H9 (cell line): ENCODE measurements around the gene VCX2. TPM values are rescaled to one million over a fixed set of nuclear protein-coding genes. Genes with fewer than 3 reads are reported as not detected.

Experiments used
- DNase-seq: peaks from one replicate; pipeline ENCODE4 v3.0.0-alpha.2; 2017
- H2AFZ ChIP-seq: one replicate; pipeline ENCODE4 v1.6.1; 2013; ENCODE audit warnings: mild to moderate bottlenecking, low read length, control low read depth, moderate library complexity
- H2AK5ac ChIP-seq: 2 replicates; pipeline ENCODE4 v1.6.1; 2013; ENCODE audit warnings: low read length, control low read depth, mixed read lengths; ENCODE audit not compliant: insufficient read length
- H2BK120ac ChIP-seq: one replicate; pipeline ENCODE4 v1.6.1; 2013; ENCODE audit warnings: low read depth, mild to moderate bottlenecking, low read length, control low read depth, inconsistent platforms; ENCODE audit not compliant: poor library complexity, severe bottlenecking
- H2BK12ac ChIP-seq: 2 replicates; pipeline ENCODE4 v1.6.1; 2013; ENCODE audit warnings: low read length, control low read depth, mixed read lengths, low read depth; ENCODE audit not compliant: insufficient read length
- H2BK15ac ChIP-seq: 2 replicates; pipeline ENCODE4 v1.6.1; 2013; ENCODE audit warnings: low read depth, low read length, control low read depth
- H2BK20ac ChIP-seq: one replicate; pipeline ENCODE4 v1.6.1; 2013; ENCODE audit warnings: low read depth, mild to moderate bottlenecking, low read length, control low read depth, inconsistent platforms; ENCODE audit not compliant: poor library complexity, severe bottlenecking
- H2BK5ac ChIP-seq: 2 replicates; pipeline ENCODE4 v1.6.1; 2013; ENCODE audit warnings: low read length, control low read depth, mixed read lengths; ENCODE audit not compliant: insufficient read length
- H3K14ac ChIP-seq: 2 replicates; pipeline ENCODE4 v1.6.1; 2013; ENCODE audit warnings: low read length, control low read depth; ENCODE audit not compliant: insufficient read depth
- H3K18ac ChIP-seq: 2 replicates; pipeline ENCODE4 v1.6.1; 2013; ENCODE audit warnings: low read depth, mild to moderate bottlenecking, mixed read lengths, low read length, control low read depth; ENCODE audit not compliant: insufficient read length
- H3K23ac ChIP-seq: 2 replicates; pipeline ENCODE4 v1.6.1; 2013; ENCODE audit warnings: low read length, control low read depth, mixed read lengths, low read depth; ENCODE audit not compliant: insufficient read length
- H3K23me2 ChIP-seq: 2 replicates; pipeline ENCODE4 v1.6.1; 2013; ENCODE audit warnings: low read depth, mild to moderate bottlenecking, mixed read lengths, low read length, control low read depth; ENCODE audit not compliant: insufficient read length, poor library complexity, severe bottlenecking
- H3K27ac ChIP-seq: 2 replicates; pipeline ENCODE4 v1.5.1; 2013; ENCODE audit warnings: low read length, control low read depth, mixed read lengths, low read depth; ENCODE audit not compliant: insufficient read length
- H3K27me3 ChIP-seq: 2 replicates; pipeline ENCODE4 v1.6.1; 2013; ENCODE audit warnings: low read length, control low read depth, inconsistent platforms; ENCODE audit not compliant: insufficient read depth
- H3K4ac ChIP-seq: 2 replicates; pipeline ENCODE4 v1.6.1; 2013; ENCODE audit warnings: low read depth, mild to moderate bottlenecking, control low read depth, inconsistent platforms, low read length, moderate library complexity
- H3K4me1 ChIP-seq: 2 replicates; pipeline ENCODE4 v1.6.1; 2013; ENCODE audit warnings: low read length, control low read depth, inconsistent platforms; ENCODE audit not compliant: insufficient read depth
- H3K4me2 ChIP-seq: 2 replicates; pipeline ENCODE4 v1.6.1; 2013; ENCODE audit warnings: low read length, control low read depth, mixed read lengths; ENCODE audit not compliant: insufficient read length, insufficient read depth
- H3K56ac ChIP-seq: 2 replicates; pipeline ENCODE4 v1.6.1; 2013; ENCODE audit warnings: low read depth, mild to moderate bottlenecking, mixed read lengths, low read length, control low read depth; ENCODE audit not compliant: insufficient read length
- H3K79me1 ChIP-seq: 2 replicates; pipeline ENCODE4 v1.6.1; 2013; ENCODE audit warnings: low read depth, mild to moderate bottlenecking, moderate library complexity, low read length, control low read depth, inconsistent platforms; ENCODE audit not compliant: insufficient read depth, poor library complexity, severe bottlenecking
- H3K79me2 ChIP-seq: 2 replicates; pipeline ENCODE4 v1.6.1; 2013; ENCODE audit warnings: low read length, control low read depth, inconsistent platforms; ENCODE audit not compliant: insufficient read depth
- H3K9ac ChIP-seq: 2 replicates; pipeline ENCODE4 v1.6.1; 2013; ENCODE audit warnings: low read length, control low read depth, mixed read lengths; ENCODE audit not compliant: insufficient read length; ENCODE audit errors: extremely low read depth
- H3K9me3 ChIP-seq: one replicate; pipeline ENCODE4 v1.6.1; 2013; ENCODE audit warnings: low read depth, low read length, inconsistent platforms; ENCODE audit not compliant: control insufficient read depth
- H3T11ph ChIP-seq: one replicate; pipeline ENCODE4 v1.6.1; 2013; ENCODE audit warnings: mild to moderate bottlenecking, low read length, control low read depth, inconsistent platforms
- H4K20me1 ChIP-seq: one replicate; pipeline ENCODE4 v1.6.1; 2013; ENCODE audit not compliant: control insufficient read depth, insufficient read length, insufficient read depth
- H4K5ac ChIP-seq: 2 replicates; pipeline ENCODE4 v1.6.1; 2013; ENCODE audit warnings: low read depth, mild to moderate bottlenecking, mixed read lengths, low read length, control low read depth; ENCODE audit not compliant: insufficient read length
- H4K8ac ChIP-seq: replicated peaks from 2 replicates; pipeline ENCODE4 v1.6.1; 2013; ENCODE audit warnings: low read length, control low read depth, mixed read lengths, low read depth; ENCODE audit not compliant: insufficient read length
- H4K91ac ChIP-seq: 2 replicates; pipeline ENCODE4 v1.6.1; 2013; ENCODE audit warnings: low read depth, mild to moderate bottlenecking, moderate library complexity, mixed read lengths, low read length, control low read depth; ENCODE audit not compliant: insufficient read length
- H3K27ac Mint-ChIP-seq, 3 experiments: 2 replicates in 2 of 3; 3 replicates in 1 of 3; pipeline ENCODE4 v1.8.0; 2020 to 2021; ENCODE audit warnings: mixed read lengths in 3 of 3, mild to moderate bottlenecking in 1 of 3, moderate library complexity in 1 of 3
- H3K27me3 Mint-ChIP-seq: 2 replicates; pipeline ENCODE4 v1.8.0; 2021; ENCODE audit warnings: low read depth, mild to moderate bottlenecking, moderate library complexity, mixed read lengths
- H3K36me3 Mint-ChIP-seq, 3 experiments: 2 replicates in 2 of 3; 3 replicates in 1 of 3; pipeline ENCODE4 v1.8.0; 2020 to 2021; ENCODE audit warnings: low read depth in 3 of 3, mixed read lengths in 3 of 3; ENCODE audit not compliant: insufficient read depth in 1 of 3
- H3K4me1 Mint-ChIP-seq, 2 experiments: 2 replicates each; pipeline ENCODE4 v1.8.0; 2020; ENCODE audit warnings: mixed read lengths in 2 of 2
- H3K4me3 Mint-ChIP-seq, 2 experiments: 2 replicates in 1 of 2; 3 replicates in 1 of 2; pipeline ENCODE4 v1.8.0; 2020 to 2021; ENCODE audit warnings: mild to moderate bottlenecking in 2 of 2, mixed read lengths in 2 of 2, moderate library complexity in 1 of 2
- H3K9me3 Mint-ChIP-seq, 2 experiments: 2 replicates in 1 of 2; 3 replicates in 1 of 2; pipeline ENCODE4 v1.8.0; 2020; ENCODE audit warnings: mild to moderate bottlenecking in 2 of 2, mixed read lengths in 2 of 2, moderate library complexity in 1 of 2
- WGBS: extraction: QIAGEN DNeasy Blood & Tissue Kit; methylation state at CpG from one replicate; pipeline ENCODE4 v1.1.7; 2013; ENCODE audit warnings: missing lambda C conversion rate, low lambda C conversion rate, mixed read lengths; ENCODE audit not compliant: insufficient read length; ENCODE audit errors: extremely low coverage; 5-methylcytosine and 5-hydroxymethylcytosine counted together
- total RNA-seq: library from RNA; stranded (reverse); gene quantifications from 2 replicates; pipeline ENCODE4 v1.2.1, GENCODE V29; 2021
- TF ChIP-seq, protein P1 (sequence below): fragments of 200-600 bp; sonication (generic); conservative IDR thresholded peaks from 3 replicates; pipeline ENCODE4 v1.8.0; 2021; ENCODE audit warnings: antibody characterized with exemption, mild to moderate bottlenecking

VCX2 gene
- total RNA-seq, 1 experiment from 2014 or later, result not detected

DNA sequence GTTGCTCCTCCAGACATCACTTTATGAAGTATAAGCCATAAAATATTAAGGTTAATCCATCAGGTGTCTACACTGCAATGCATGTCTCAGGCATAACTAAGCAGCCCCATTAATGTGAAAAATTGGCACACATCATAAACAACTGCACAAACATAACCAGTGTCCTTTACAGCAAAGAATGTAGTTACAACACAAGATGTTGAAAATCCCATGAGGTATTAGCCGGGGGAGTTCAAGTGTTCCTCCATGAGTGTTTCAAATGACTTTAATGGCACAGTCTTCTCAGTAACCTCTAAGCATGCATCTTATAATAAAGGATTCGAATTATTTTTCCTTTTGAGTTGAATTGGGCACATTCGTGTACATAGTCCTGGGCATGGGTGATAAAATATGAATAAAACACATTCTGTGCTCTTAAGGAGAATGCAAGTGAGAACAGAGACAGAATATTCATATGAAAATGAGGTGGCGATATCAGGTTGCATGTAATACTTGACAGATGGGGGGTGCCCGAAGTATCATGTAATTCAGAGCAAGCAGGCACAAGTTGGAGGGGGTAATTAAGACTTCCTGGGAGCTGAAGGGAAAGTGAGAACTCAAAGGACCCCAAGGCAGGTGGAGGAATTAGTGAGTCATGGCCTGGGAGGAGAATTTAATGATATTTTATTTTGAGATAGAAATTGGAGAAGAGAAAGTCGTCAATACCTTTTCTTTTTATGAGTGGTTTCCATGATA lies 18.2 kb upstream of the VCX2 start:
- Histone ChIP-seq H4K5ac (no peak overlapping the region), H3K9me3 (no peaks in the 10 kb centered on the region), H2BK120ac (no peak overlapping the region), H4K20me1 (no peaks in the 10 kb centered on the region), H2BK12ac (no peak overlapping the region), H3K27ac (no peak overlapping the region), H3K18ac (no peak overlapping the region), H2AFZ (no peak overlapping the region), H2BK15ac (no peak overlapping the region), H2BK5ac (no peak overlapping the region), H3K23me2 (no peaks in the 10 kb centered on the region), H3K56ac (no peak overlapping the region), H3K23ac (no peak overlapping the region), H3K79me2 (no peaks in the 10 kb centered on the region), H4K8ac (no peak overlapping the region), H3K79me1 (no peaks in the 10 kb centered on the region), H2BK20ac (no peak overlapping the region), H4K91ac (no peak overlapping the region), H2AK5ac (no peak overlapping the region), H3K27me3 (no peaks in the 10 kb centered on the region), H3K4me1 (no peaks in the 10 kb centered on the region), H3K14ac (no peak overlapping the region), H3K4ac (no peak overlapping the region), H3K4me2 (no peak overlapping the region), H3K9ac (no peak overlapping the region), H3T11ph (no peak overlapping the region)
- H3K9me3 Mint-ChIP-seq, result no peaks in the 10 kb centered on the region
- no peak overlapping the region for H3K27ac Mint-ChIP-seq
- H3K4me1 Mint-ChIP-seq, result peaks cover 7 to 9% of the 10 kb centered on the region in 2 experiments
- no CpG with 5 or more reads among the region's 6 CpGs for WGBS
- TF ChIP-seq, protein P1, sequence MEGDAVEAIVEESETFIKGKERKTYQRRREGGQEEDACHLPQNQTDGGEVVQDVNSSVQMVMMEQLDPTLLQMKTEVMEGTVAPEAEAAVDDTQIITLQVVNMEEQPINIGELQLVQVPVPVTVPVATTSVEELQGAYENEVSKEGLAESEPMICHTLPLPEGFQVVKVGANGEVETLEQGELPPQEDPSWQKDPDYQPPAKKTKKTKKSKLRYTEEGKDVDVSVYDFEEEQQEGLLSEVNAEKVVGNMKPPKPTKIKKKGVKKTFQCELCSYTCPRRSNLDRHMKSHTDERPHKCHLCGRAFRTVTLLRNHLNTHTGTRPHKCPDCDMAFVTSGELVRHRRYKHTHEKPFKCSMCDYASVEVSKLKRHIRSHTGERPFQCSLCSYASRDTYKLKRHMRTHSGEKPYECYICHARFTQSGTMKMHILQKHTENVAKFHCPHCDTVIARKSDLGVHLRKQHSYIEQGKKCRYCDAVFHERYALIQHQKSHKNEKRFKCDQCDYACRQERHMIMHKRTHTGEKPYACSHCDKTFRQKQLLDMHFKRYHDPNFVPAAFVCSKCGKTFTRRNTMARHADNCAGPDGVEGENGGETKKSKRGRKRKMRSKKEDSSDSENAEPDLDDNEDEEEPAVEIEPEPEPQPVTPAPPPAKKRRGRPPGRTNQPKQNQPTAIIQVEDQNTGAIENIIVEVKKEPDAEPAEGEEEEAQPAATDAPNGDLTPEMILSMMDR, result no peak
- DNase-seq, result no peak
- H3K4me3 Mint-ChIP-seq, result no peak overlapping the region
- no peaks in the 10 kb centered on the region for H3K27me3 Mint-ChIP-seq
- H3K36me3 Mint-ChIP-seq, result no peaks in the 10 kb centered on the region
